Neural cell (in vitro differentiated cells): ENCODE data around the gene TOB1. TPM values are rescaled to one million over a fixed set of nuclear protein-coding genes. Genes with fewer than 3 reads are reported as not detected.
"Not testable (repeated sequence)": the region's sequence is repeated elsewhere in the genome, so short reads cannot be mapped to it uniquely, and the experiment has no call there.

ENCODE experiments used
- H2AFZ ChIP-seq: fragments of 200-600, 300-800 bp; sonication (generic), shearing (Covaris generic); 2 replicates; pipeline ENCODE4 v1.6.0; 2014; ENCODE audit warnings: low read depth, mild to moderate bottlenecking, antibody characterized with exemption, low read length, moderate library complexity
- H3F3A ChIP-seq: fragments of 200-600 bp; shearing (Covaris generic); 2 replicates; pipeline ENCODE4 v1.6.1; 2016; ENCODE audit warnings: mild to moderate bottlenecking, moderate library complexity, mixed read lengths, antibody characterized with exemption, low read length; ENCODE audit not compliant: insufficient read depth, poor library complexity, severe bottlenecking
- H3K27ac ChIP-seq: fragments of 200-600, 300-800 bp; sonication (generic), shearing (Covaris generic); 2 replicates; pipeline ENCODE4 v1.5.1; 2014; ENCODE audit warnings: mild to moderate bottlenecking, low read length, moderate library complexity
- H3K27me3 ChIP-seq: fragments of 300-800, 200-600 bp; sonication (generic), shearing (Covaris generic); 2 replicates; pipeline ENCODE4 v1.6.0; 2014; ENCODE audit warnings: mild to moderate bottlenecking, low read depth, low read length, moderate library complexity; ENCODE audit not compliant: insufficient read depth
- H3K36me3 ChIP-seq: fragments of 300-800, 200-600 bp; sonication (generic), shearing (Covaris generic); 2 replicates; pipeline ENCODE4 v1.5.1; 2014; ENCODE audit warnings: mild to moderate bottlenecking, antibody characterized with exemption, low read length, moderate library complexity; ENCODE audit not compliant: insufficient read depth
- H3K4me2 ChIP-seq: fragments of 300-800, 200-600 bp; sonication (generic), shearing (Covaris generic); 2 replicates; pipeline ENCODE4 v1.6.0; 2014; ENCODE audit warnings: mild to moderate bottlenecking, low read length
- H3K4me3 ChIP-seq: fragments of 300-800, 200-600 bp; sonication (generic), shearing (Covaris generic); 2 replicates; pipeline ENCODE4 v1.5.1; 2014; ENCODE audit warnings: mild to moderate bottlenecking, low read length, moderate library complexity
- H3K79me2 ChIP-seq: fragments of 200-600 bp; shearing (Covaris generic); replicated peaks from 2 replicates; pipeline ENCODE4 v1.6.0; 2014; ENCODE audit warnings: mild to moderate bottlenecking, low read length, moderate library complexity; ENCODE audit not compliant: insufficient read depth
- H3K9ac ChIP-seq: fragments of 300-800, 200-600 bp; sonication (generic), shearing (Covaris generic); 2 replicates; pipeline ENCODE4 v1.6.1; 2016; ENCODE audit warnings: mild to moderate bottlenecking, low read length, mixed read lengths
- H3K9me2 ChIP-seq: fragments of 200-600 bp; shearing (Covaris generic); 2 replicates; pipeline ENCODE4 v1.6.1; 2016; ENCODE audit warnings: mild to moderate bottlenecking, low read length, mixed read lengths; ENCODE audit not compliant: insufficient read depth
- H3K9me3 ChIP-seq: fragments of 200-600, 300-800 bp; sonication (generic), shearing (Covaris generic); 2 replicates; pipeline ENCODE4 v1.6.1; 2016; ENCODE audit warnings: mild to moderate bottlenecking, mixed run types, low read length, moderate library complexity, mixed read lengths
- H4K20me1 ChIP-seq: fragments of 200-600 bp; shearing (Covaris generic); 2 replicates; pipeline ENCODE4 v1.6.1; 2016; ENCODE audit warnings: mild to moderate bottlenecking, mixed run types; ENCODE audit not compliant: insufficient read depth
- CTCF ChIP-seq: fragments of 450-650 bp; IDR thresholded peaks from 2 replicates; pipeline ENCODE4 v1.5.1; 2014; ENCODE audit warnings: antibody characterized with exemption, mild to moderate bottlenecking, moderate library complexity; ENCODE audit not compliant: poor library complexity, severe bottlenecking
- EP300 ChIP-seq: fragments of 450-650 bp; conservative IDR thresholded peaks from 2 replicates; pipeline ENCODE4 v1.6.1; 2014; ENCODE audit warnings: antibody characterized with exemption, mild to moderate bottlenecking, moderate library complexity; ENCODE audit not compliant: poor library complexity, severe bottlenecking
- EZH2 ChIP-seq: fragments of 200-600, 300-800 bp; shearing (Covaris generic), sonication (generic); IDR thresholded peaks from 2 replicates; pipeline ENCODE4 v1.6.1; 2014; ENCODE audit warnings: antibody characterized with exemption, low read length, borderline replicate concordance, mild to moderate bottlenecking; ENCODE audit not compliant: insufficient read depth, poor library complexity, severe bottlenecking
- MXI1 ChIP-seq: fragments of 450-650 bp; conservative IDR thresholded peaks from 2 replicates; pipeline ENCODE4 v1.6.1; 2014; ENCODE audit warnings: antibody characterized with exemption, mild to moderate bottlenecking; ENCODE audit not compliant: poor library complexity, severe bottlenecking
- POLR2AphosphoS5 ChIP-seq: IDR thresholded peaks from 2 replicates; pipeline ENCODE4 v1.6.1; 2012
- RAD21 ChIP-seq: fragments of 450-650 bp; conservative IDR thresholded peaks from 2 replicates; pipeline ENCODE4 v1.6.1; 2014; ENCODE audit warnings: antibody characterized with exemption, mild to moderate bottlenecking, moderate library complexity
- SMC3 ChIP-seq: fragments of 450-650 bp; conservative IDR thresholded peaks from 2 replicates; pipeline ENCODE4 v1.6.1; 2014; ENCODE audit warnings: antibody characterized with exemption, mild to moderate bottlenecking, moderate library complexity; ENCODE audit not compliant: poor library complexity
- TAF1 ChIP-seq: IDR thresholded peaks from 2 replicates; pipeline ENCODE4 v1.6.1; 2012; ENCODE audit warnings: low read depth
- polyA plus RNA-seq: library from polyadenylated mRNA; depleted of rRNA; stranded (reverse); fragments of >200 nt; gene quantifications from 2 replicates; pipeline ENCODE4 v1.2.3, GENCODE V29; 2014
- TF ChIP-seq, protein P1 (sequence below): IDR thresholded peaks from 2 replicates; pipeline ENCODE4 v1.6.1; 2012; ENCODE audit warnings: borderline replicate concordance

TOB1 gene
- polyA plus RNA-seq, 1 donor from 2014 or later: 8.9 TPM

DNA sequence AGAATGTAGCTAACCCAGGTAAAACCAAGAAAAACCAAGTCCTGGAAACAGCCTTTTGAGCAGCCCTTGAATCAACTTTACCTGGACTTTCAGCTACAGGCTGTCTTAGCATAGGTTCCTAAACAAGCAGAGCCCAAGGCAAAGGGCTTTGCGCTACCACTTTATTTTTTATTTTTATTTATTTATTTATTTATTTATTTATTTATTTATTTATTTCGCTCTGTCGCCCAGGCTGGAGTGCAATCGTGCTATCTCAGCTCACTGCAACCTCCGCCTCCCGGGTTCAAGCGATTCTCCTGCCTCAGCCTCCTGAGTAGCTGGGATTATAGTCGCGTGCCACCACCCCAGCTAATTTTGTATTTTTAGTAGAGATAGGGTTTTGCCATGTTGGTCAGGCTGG lies 10.9 kb upstream of the TOB1 start:
- H3F3A ChIP-seq, H3K27ac ChIP-seq, H3K9me3 ChIP-seq, H3K9me2 ChIP-seq, H3K4me3 ChIP-seq, H3K9ac ChIP-seq, H3K4me2 ChIP-seq, H3K27me3 ChIP-seq, H4K20me1 ChIP-seq, H3K36me3 ChIP-seq, H3K79me2 ChIP-seq, H2AFZ ChIP-seq: not testable (repeated sequence)

DNA sequence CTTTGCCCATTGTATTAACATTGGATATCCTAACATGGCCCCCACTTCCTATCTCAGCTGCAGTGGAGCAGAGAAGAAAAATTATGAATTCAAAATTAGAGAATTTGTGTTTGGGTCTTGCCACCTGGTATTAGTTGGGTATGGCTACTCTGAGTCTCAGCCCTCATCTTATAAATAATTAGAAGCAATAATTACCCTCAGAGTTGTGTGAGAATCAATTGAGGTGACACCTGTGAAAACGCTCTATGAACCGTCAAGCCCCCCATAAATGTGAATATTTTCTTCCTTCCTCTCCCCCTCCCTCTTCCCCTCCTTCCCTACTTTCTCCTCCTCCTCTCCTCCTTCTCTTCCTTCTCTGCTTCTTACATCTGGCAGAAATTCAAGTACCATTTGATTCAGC lies 8.9 kb upstream of the TOB1 start:
- Histone ChIP-seq H3K79me2 (no peaks in the 10 kb centered on the region), H3K27ac (no peak overlapping the region)
- no peak for TF ChIP-seq CTCF
- no peak for TF ChIP-seq POLR2AphosphoS5
- TF ChIP-seq, protein P1, sequence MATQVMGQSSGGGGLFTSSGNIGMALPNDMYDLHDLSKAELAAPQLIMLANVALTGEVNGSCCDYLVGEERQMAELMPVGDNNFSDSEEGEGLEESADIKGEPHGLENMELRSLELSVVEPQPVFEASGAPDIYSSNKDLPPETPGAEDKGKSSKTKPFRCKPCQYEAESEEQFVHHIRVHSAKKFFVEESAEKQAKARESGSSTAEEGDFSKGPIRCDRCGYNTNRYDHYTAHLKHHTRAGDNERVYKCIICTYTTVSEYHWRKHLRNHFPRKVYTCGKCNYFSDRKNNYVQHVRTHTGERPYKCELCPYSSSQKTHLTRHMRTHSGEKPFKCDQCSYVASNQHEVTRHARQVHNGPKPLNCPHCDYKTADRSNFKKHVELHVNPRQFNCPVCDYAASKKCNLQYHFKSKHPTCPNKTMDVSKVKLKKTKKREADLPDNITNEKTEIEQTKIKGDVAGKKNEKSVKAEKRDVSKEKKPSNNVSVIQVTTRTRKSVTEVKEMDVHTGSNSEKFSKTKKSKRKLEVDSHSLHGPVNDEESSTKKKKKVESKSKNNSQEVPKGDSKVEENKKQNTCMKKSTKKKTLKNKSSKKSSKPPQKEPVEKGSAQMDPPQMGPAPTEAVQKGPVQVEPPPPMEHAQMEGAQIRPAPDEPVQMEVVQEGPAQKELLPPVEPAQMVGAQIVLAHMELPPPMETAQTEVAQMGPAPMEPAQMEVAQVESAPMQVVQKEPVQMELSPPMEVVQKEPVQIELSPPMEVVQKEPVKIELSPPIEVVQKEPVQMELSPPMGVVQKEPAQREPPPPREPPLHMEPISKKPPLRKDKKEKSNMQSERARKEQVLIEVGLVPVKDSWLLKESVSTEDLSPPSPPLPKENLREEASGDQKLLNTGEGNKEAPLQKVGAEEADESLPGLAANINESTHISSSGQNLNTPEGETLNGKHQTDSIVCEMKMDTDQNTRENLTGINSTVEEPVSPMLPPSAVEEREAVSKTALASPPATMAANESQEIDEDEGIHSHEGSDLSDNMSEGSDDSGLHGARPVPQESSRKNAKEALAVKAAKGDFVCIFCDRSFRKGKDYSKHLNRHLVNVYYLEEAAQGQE: no peak
- no peak for TF ChIP-seq EP300
- no peak for TF ChIP-seq RAD21
- TF ChIP-seq SMC3: no peak
- no peak for TF ChIP-seq TAF1
- TF ChIP-seq MXI1: no peak
- no peak for TF ChIP-seq EZH2

DNA sequence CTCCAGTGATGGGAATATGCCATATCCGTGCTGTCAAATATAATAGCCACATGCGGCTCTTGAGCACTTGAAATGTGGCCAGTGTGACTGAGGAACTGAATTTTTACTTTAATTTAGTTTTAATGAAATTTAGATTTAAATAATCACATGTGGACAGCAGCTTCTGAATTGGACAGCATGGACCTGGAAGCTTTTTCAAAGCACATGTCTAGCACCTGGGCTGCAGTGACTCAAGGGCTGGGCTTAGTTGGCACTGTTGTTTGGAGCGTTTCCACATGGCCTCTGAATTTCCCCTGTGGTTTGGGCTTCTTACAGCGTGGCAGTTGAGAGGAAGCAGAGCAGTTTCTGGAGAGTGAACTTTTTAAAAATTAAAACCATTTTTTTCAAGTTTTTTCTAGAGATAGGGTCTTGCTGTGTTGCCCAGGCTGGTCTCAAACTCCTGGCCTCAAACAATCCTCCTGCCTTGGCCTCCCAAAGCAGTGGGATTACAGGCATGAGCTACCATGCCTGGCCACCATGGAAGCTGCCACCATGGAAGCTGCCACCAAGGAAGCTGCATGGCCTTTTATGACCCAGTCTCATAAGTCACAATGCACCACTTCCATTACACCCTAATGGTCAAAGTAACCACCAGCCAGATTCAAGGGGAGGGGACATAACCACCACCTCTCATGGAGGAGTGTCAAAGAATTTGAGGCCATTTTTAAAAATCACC lies 6.7 kb upstream of the TOB1 start:
- Histone ChIP-seq H3K79me2 (peaks cover 19% of the 10 kb centered on the region), H3K9ac (no peak overlapping the region), H3K27me3 (no peaks in the 10 kb centered on the region), H3F3A (no peaks in the 10 kb centered on the region), H3K9me3 (no peaks in the 10 kb centered on the region), H3K36me3 (no peaks in the 10 kb centered on the region), H2AFZ (no peak overlapping the region), H3K4me2 (no peak overlapping the region), H3K9me2 (no peaks in the 10 kb centered on the region), H3K27ac (peak overlapping the region; percentile 0), H3K4me3 (no peak overlapping the region), H4K20me1 (no peaks in the 10 kb centered on the region)
- no peak for TF ChIP-seq SMC3
- TF ChIP-seq TAF1: no peak
- TF ChIP-seq CTCF: no peak
- TF ChIP-seq EP300: no peak
- no peak for TF ChIP-seq MXI1

More for the DNA sequence above, 8.9 kb upstream of the TOB1 start:
- no peak overlapping the region for H3K4me3 ChIP-seq
- no peak overlapping the region for H2AFZ ChIP-seq
- no peaks in the 10 kb centered on the region for H3K9me3 ChIP-seq
- H3K4me2 ChIP-seq: no peak overlapping the region
- H3F3A ChIP-seq: no peaks in the 10 kb centered on the region
- H3K9ac ChIP-seq: no peak overlapping the region
- H3K27me3 ChIP-seq: no peaks in the 10 kb centered on the region
- H3K36me3 ChIP-seq: no peaks in the 10 kb centered on the region
- no peaks in the 10 kb centered on the region for H3K9me2 ChIP-seq
- no peaks in the 10 kb centered on the region for H4K20me1 ChIP-seq
